ENCODE results near the gene NOL9. TPM values are rescaled to one million over a fixed set of nuclear protein-coding genes. Genes with fewer than 3 reads are reported as not detected.

Gene NOL9
- total and polyA plus RNA-seq, 2 of the 13 experiments (the other 11 are each of a cell fraction or from before 2014, with no cell fraction given), result 18.0 to 24.7 TPM

DNA sequence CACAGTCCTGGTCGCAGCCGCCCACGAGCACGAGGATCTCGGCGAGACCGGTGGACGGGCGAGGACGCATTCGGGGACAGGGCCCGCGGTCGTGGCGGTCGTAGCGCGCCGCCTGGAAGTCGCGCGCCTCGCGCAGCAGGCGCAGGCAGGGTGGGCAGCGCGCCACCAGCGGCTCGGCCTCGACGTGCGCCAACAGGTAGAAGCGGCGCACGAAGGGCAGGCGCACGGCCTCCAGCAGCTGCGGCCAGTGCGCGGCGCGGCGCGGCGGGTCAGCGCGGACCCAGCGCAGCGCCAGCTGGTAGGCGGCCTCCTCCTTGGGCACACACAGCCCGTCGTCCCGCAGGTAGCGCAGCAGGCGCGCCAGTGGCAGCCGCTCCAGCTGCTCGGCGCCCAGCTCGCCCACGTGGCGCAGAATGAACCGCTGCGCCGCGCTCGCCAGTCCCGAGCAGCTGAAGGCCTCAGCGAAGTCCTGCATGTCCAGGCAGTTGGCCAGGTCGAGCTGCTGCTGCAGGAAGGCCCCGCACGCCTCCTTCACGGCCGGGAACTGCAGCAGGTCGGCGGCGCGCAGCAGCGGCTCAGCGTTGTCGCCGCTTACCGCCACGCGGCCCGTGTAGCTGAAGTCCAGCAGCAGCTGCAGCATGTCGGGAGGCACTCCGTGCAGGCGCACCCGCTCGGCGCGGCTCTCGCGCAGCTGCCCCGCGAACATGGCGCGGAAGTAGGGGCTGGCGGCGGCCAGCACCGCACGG lies 47.8 kb upstream of the NOL9 start:
- H3K4me1 ChIP-seq (ENCODE audit: insufficient read depth, low read length), result peaks cover 54% of the 10 kb centered on the region
- H3K9me3 ChIP-seq (ENCODE audit: low read length), result no peaks in the 10 kb centered on the region
- FAIRE-seq, result no peak
- peak overlapping the region; percentile 77 to 93 (median 92) for H3K4me3 ChIP-seq (replicated peaks in 1 of 3; ENCODE audit: insufficient read depth in 1 of 3, low read depth in 2 of 3, low read length in 3 of 3)
- peak overlapping the region; percentile 97 for H3K4me2 ChIP-seq (ENCODE audit: low read depth, low read length)
- under 1% methylated on average over 32 of the region's 103 CpGs for WGBS (ENCODE audit: low lambda C conversion rate)
- intact Hi-C loops (cut with micrococcal nuclease; ENCODE audit: unreplicated experiment), result loop anchor here (1.0 to 2.0 kb wide), 2 partner anchors 23 to 32 kb away; partner anchors contain the start of gene ZBTB48
- H3K27ac ChIP-seq (ENCODE audit: extremely low read length, insufficient read depth, low read length), result peak overlapping the region; percentile 100
- ATAC-seq, result peak; percentile 48
- H3K36me3 ChIP-seq (replicated peaks in 1 of 2; ENCODE audit: control insufficient read depth in 1 of 2, insufficient read depth in 2 of 2, low read length in 2 of 2), result peaks cover 13 to 24% of the 10 kb centered on the region in 2 experiments
- in situ Hi-C loops (cut with HindIII; ENCODE audit: extremely low pct_ligation_motif_present, low pct_unique_long_range_greater_than_20kb), result no loop called here
- ChIA-PET POLR2A (interaction anchor here (0.6 to 7.1 kb wide), 11 partner anchors 10 to 183 kb away, joined by 3 to 113 read pairs (median 5); partner anchors contain the start of genes CAMTA1, NOL9, PHF13 and PLEKHG5), CTCF (ENCODE audit: low intra/inter-chr PET ratio, low total read pairs) (interaction anchor here (1.3 kb wide), 1 partner anchor 48 kb away, joined by 5 read pairs; the partner anchor contains the start of gene NOL9)
- DNase-seq (ENCODE audit: low spot score), result no peak
- H3K79me2 ChIP-seq (ENCODE audit: insufficient read depth, low read length), result peaks cover 50% of the 10 kb centered on the region
- no peaks in the 10 kb centered on the region; a peak in 1 of 5 replicates for H3K27me3 ChIP-seq (ENCODE audit: control insufficient read depth in 1 of 2, insufficient read depth in 2 of 2, low read length in 2 of 2)
- BruUV-seq (replicated peaks), result no TSS peak
- peak overlapping the region; percentile 87 for H3K9ac ChIP-seq (ENCODE audit: insufficient read depth, low read depth, low read length)
- no peak overlapping the region for H2AFZ ChIP-seq (ENCODE audit: low read length)
- peaks cover 36% of the 10 kb centered on the region for H4K20me1 ChIP-seq (ENCODE audit: insufficient read depth, low read length)
- TF ChIP-seq, protein P1, sequence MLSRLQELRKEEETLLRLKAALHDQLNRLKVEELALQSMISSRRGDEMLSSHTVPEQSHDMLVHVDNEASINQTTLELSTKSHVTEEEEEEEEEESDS (CRISPR knock-in tag; IDR thresholded peaks at IDR 0.05; ENCODE audit: borderline replicate concordance), result no peak
- no peak for TF ChIP-seq RBM39 (IDR thresholded peaks at IDR 0.05; ENCODE audit: low read depth, low read length, poor library complexity, severe bottlenecking)
- TF ChIP-seq, protein P2, sequence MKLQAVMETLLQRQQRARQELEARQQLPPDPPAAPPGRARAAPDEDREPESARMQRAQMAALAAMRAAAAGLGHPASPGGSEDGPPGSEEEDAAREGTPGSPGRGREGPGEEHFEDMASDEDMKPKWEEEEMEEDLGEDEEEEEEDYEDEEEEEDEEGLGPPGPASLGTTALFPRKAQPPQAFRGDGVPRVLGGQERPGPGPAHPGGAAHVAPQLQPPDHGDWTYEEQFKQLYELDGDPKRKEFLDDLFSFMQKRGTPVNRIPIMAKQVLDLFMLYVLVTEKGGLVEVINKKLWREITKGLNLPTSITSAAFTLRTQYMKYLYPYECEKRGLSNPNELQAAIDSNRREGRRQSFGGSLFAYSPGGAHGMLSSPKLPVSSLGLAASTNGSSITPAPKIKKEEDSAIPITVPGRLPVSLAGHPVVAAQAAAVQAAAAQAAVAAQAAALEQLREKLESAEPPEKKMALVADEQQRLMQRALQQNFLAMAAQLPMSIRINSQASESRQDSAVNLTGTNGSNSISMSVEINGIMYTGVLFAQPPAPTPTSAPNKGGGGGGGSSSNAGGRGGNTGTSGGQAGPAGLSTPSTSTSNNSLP (IDR thresholded peaks at IDR 0.05; ENCODE audit: low read depth, low read length), result no peak
- peak; percentile 75; the same call in 1 of the 2 replicates for TF ChIP-seq TGIF2 (CRISPR knock-in tag; IDR thresholded peaks at IDR 0.05)
- TF ChIP-seq SALL1 (CRISPR knock-in tag; IDR thresholded peaks at IDR 0.05), result peak; percentile 30
- TF ChIP-seq ZSCAN22 (CRISPR knock-in tag; IDR thresholded peaks at IDR 0.05), result no peak
- TF ChIP-seq NKX3-1 (CRISPR knock-in tag; IDR thresholded peaks at IDR 0.05), result no peak
- no peak for TF ChIP-seq POLR2AphosphoS2 (IDR thresholded peaks at IDR 0.05; ENCODE audit: low read depth, low read length)
- TF ChIP-seq, protein P3, sequence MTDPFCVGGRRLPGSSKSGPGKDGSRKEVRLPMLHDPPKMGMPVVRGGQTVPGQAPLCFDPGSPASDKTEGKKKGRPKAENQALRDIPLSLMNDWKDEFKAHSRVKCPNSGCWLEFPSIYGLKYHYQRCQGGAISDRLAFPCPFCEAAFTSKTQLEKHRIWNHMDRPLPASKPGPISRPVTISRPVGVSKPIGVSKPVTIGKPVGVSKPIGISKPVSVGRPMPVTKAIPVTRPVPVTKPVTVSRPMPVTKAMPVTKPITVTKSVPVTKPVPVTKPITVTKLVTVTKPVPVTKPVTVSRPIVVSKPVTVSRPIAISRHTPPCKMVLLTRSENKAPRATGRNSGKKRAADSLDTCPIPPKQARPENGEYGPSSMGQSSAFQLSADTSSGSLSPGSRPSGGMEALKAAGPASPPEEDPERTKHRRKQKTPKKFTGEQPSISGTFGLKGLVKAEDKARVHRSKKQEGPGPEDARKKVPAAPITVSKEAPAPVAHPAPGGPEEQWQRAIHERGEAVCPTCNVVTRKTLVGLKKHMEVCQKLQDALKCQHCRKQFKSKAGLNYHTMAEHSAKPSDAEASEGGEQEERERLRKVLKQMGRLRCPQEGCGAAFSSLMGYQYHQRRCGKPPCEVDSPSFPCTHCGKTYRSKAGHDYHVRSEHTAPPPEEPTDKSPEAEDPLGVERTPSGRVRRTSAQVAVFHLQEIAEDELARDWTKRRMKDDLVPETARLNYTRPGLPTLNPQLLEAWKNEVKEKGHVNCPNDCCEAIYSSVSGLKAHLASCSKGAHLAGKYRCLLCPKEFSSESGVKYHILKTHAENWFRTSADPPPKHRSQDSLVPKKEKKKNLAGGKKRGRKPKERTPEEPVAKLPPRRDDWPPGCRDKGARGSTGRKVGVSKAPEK (CRISPR knock-in tag; IDR thresholded peaks at IDR 0.05; ENCODE audit: borderline replicate concordance), result no peak
- TF ChIP-seq PAX8 (CRISPR knock-in tag; IDR thresholded peaks at IDR 0.05; ENCODE audit: borderline replicate concordance), result no peak
- TF ChIP-seq HOXA5 (CRISPR knock-in tag; IDR thresholded peaks at IDR 0.05), result no peak
- TF ChIP-seq SKI (IDR thresholded peaks at IDR 0.05; ENCODE audit: partially characterized antibody), result no peak
- TF ChIP-seq RNF2 (conservative IDR thresholded peaks at IDR 0.05; ENCODE audit: low read depth), result 0 out of 2 replicates have a peak, but pooled peaks have one; percentile 32
- TF ChIP-seq, protein P4, sequence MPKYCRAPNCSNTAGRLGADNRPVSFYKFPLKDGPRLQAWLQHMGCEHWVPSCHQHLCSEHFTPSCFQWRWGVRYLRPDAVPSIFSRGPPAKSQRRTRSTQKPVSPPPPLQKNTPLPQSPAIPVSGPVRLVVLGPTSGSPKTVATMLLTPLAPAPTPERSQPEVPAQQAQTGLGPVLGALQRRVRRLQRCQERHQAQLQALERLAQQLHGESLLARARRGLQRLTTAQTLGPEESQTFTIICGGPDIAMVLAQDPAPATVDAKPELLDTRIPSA (CRISPR knock-in tag; IDR thresholded peaks at IDR 0.05; ENCODE audit: borderline replicate concordance), result no peak
- TF ChIP-seq, protein P5, sequence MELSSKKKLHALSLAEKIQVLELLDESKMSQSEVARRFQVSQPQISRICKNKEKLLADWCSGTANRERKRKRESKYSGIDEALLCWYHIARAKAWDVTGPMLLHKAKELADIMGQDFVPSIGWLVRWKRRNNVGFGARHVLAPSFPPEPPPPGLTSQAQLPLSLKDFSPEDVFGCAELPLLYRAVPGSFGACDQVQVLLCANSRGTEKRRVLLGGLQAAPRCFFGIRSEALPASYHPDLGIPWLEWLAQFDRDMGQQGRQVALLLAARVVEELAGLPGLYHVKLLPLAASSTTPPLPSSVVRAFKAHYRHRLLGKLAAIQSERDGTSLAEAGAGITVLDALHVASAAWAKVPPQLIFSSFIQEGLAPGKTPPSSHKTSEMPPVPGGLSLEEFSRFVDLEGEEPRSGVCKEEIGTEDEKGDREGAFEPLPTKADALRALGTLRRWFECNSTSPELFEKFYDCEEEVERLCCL (CRISPR knock-in tag; IDR thresholded peaks at IDR 0.05; ENCODE audit: borderline replicate concordance), result no peak
- TF ChIP-seq ZNF564 (CRISPR knock-in tag; IDR thresholded peaks at IDR 0.05), result no peak
- TF ChIP-seq BHLHE40 (IDR thresholded peaks at IDR 0.05; ENCODE audit: low read length), result no peak
- no peak for TF ChIP-seq NFRKB (IDR thresholded peaks at IDR 0.05)
